GM21360 (cell line): Measurements from ENCODE around the gene S1PR3.
A peak's percentile ranks its signal among the peaks of the same experiment; 100 is the strongest.

Experiments used
- ATAC-seq: cut with Tn5 transposase; IDR thresholded peaks from one replicate; pipeline ENCODE4 v1.9.1; 2021; ENCODE audit warnings: mild to moderate bottlenecking, moderate library complexity; ENCODE audit not compliant: unreplicated experiment

The S1PR3 gene

DNA sequence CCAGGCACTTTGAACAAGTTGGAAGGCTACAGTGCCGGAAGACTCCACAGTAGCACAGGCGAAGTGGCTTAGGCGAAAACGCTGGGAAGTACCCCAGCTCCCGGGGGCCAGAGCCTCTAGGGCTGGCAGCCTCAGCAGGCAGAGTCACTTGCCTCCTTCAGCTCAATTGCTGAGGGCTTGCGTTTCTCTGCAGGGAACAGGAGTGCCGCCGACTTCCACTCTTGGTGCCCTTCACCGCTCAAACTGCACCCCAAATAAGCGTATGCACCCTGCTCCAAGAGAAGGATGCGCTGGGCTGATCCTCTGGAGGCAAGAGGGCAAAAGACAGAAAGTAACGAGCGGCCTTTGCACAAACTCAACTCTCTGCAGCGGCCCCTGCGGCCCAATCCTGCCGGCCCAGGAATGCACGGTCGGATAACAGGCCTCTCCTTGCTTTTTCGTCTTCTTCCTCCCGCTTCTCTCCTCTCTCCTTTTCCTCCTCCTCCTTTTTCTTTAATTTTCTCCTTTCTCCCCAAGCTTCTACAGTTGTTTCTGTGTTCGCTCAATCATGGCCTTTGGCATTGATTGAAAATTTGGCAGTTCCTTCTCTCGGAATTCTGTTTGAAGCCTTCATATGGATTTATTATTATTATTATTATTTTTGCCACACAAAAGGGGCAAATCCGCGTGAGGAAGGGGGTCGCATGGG lies 1.1 kb upstream of the S1PR3 start:
- ATAC-seq: no peak

DNA sequence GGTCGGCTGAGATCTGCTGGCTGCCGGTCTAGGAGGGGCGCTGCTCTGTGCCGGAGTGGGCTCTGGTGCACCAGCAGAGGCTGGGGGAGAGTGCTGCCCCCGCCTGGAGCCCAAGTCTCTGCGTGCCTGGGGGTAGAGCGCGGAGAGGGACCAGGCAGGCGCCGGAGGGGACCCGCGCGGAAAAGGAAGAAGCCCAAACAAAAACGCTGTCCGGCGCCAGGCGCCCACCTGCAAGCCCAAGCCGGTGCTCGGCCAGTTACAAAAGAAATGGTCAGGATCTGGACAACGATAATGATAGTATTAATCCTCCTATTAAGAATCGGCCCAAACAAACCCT lies 571 bp upstream of the S1PR3 start:
- ATAC-seq: no peak

DNA sequence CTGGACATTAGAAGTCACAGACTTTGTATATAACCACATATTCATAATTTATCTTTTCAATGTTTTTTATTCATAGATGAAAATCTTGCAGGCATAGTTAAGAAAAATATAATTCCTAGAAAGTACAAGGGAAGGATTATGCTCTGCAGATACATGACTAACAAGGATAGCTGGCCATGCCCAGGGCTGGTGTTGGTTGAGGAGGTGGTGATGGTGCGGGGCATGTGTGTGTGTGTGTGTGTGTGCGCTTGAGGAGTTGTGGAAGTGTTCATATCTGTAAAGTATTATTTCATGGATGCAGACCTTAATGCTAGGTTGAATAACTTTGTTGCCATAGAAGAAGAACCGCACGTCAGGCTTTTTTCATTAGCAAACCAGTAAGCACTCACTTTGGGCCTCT lies 1.3 kb downstream of the S1PR3 start:
- no peak for ATAC-seq

DNA sequence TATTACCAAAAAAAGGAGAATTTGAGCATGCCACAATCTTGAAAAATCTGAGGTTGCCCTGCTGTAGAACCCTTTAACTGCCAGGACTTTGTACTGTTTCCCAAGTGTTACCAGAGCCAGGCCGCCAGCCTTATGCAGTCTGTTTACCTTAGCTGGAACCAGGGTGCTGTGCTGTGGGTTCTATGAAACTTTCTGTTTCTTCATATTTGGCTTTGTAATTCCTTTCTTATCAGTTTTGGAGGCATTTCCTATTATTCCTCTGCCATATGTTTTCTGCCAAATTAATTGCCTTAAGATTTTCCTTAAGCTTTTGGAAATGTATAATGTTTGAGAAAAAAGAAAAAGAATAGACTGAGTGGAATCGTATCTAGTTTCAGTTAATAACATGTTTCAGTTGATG lies 2.1 kb downstream of the S1PR3 start:
- no peak for ATAC-seq

DNA sequence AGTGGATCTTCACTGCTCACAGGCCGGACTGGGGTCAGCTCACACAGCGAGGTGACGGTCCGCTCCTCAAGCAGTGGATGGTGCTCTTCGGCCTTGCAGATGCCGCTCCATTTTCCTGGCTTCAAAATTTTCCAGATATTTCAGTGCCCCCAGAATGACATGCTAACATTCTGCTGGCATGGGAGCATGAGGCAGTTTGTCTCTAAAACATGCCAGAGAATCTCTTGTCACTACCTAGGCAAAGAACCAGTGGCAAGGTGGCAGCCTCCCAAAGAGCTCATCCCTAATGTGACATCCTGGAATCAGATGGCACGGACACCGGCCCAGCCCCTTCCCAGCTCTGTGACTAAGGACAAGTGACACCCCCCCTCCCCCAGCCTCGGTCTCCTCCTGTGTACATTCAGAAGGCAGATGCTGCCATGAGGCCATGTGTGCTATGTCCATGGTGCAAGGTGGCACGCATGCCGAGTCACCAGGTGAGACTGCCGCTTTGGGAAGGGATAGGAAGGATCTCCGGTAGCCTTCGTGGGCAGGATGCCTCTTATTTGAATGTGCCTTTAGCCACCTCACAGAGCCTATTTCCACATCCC lies 2.7 kb downstream of the S1PR3 start:
- no peak for ATAC-seq

DNA sequence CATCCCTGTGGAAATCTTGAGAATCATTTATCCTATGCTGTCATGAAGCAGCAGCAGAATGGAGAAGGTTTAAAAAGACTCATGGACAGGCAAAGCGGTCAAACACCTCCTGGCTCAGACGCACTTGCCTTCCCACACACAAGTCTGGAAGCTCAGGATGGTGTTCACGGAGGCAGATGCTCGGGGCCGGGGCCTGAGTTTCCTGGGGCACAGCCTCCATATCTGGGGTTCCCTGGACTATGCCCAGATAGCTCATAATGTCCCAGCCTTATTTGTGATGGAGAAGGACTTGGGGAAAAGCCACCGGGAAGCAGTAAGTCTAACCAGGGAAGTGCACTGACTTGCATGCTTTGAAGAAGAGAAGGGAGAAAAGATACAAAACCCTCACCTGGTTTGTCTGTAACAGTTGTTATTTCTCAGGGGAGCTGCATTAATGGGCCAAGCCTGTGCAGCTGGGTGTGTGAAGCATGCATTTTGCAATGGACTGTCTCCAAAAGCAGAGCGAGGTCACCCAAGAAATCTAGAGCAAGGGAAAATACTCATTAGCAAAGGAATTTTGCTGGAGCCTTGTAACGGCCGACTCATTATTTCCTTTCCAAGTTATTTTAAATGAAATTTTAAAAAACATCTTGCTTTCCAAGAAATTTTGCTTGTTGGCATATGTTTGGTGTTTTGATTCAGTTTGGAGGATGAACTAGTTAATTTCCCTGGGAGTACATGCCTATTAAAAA lies 3.4 kb downstream of the S1PR3 start:
- no peak for ATAC-seq

DNA sequence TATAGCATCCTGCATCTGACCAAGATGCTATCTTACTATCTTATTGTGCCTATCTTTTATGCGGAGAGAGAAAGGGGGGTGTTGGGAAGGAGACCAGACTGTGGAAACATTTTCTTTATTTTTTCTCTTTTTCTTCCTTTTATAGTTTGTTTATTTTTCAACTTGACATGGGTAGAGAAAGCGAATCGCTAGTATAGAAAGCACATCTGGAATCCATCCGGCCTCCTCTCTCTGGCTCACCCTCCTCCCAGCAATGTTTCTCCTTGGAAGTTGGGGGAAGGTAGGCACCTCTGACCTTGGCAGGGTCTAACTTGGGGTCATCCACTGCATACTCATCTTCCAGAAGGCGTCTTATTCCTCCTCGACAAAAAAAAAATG lies 3.9 kb downstream of the S1PR3 start:
- ATAC-seq: no peak

DNA sequence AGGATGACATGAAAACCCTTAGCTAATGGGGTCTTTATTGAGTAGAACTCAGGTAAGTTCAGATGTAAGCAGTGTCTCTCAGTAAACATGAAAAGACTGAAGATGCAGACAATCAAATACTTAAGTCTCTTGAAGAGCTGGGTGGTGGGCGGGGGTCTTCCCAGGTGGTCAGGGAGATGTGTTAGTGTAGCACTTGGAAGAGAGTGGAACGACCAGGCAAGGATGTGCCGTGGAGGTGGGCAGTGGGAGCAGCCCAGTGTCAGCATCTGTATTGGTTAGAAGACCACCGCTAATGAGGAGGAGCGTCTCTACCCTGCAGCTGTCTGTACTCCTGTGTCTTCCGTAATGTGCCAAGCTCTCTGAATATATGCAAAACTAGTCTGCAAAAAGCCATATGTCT lies 4.4 kb downstream of the S1PR3 start:
- ATAC-seq: no peak

DNA sequence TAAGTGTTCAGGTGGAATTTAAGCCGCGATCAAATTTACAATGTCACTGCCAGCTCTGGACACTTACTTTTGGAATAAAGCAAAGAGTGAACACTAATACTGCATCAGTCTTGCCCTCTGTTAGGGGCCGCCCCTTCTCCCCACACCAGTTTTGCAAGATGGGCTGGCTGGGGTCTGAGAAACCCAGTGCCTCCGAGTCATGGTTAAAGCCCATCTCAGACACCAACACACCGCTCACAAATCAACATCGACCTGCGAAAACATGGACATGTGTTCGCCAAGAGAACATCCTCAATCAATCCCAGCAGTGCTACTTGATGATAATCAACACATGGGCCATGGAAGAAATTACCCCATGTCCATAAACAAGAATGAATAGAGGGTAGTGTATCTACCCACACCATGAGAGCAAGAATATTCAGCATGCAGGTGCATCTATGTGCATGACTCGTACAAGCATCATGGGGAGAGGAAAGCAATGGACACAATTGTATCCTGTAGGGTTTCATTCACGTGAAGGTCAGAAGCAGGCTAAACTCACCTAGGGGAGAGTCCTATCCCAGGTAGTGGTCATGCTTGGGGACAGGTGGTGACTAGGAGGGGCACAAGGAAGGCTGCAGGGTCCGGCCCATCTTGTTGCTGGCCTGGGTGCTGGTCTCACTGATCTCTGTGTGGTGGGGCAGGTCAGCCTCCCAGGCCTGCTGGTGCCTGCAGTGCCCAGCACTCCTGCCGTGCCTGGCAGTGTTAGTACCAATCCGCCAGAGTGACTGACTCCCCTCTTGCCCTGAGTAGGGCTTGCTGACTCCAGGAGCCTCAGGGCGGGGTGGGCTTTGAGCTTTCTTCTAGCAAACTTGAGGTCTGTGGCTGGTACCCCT lies 5.0 kb downstream of the S1PR3 start:
- ATAC-seq: no peak

DNA sequence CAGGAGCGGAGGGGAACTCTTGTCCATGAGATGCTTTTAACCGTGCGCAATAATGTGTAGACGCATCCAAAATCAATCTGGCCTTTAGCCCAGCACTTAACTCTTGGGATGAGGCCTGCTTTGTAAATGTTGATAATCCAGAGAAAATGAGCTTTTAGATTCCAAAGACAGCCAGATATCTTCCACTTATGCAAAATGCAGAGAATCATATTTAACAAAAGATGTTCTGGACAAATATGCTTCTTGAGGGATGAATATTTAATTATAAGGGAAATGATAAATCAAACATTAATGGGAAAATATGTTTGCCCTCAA lies 5.6 kb downstream of the S1PR3 start:
- no peak for ATAC-seq

DNA sequence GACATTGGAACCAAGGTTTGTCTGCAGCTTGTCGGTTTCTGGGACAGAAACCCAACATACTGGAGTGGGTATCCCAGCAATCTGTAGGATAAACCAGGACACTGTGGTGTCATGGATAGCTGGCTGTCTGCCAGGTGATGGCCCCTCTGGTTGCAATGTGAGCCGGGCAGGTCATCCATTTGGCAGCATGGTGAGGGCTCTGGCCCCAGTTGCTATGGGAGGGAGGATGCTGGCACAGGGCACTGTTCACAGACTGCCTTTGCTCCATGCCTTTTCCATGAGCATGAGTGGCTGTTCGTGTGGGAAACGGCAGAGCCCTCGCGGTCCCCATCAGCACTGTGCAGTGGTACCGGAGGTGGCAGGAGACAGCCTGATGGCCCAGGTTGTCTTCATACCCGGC lies 6.4 kb downstream of the S1PR3 start:
- no peak for ATAC-seq

DNA sequence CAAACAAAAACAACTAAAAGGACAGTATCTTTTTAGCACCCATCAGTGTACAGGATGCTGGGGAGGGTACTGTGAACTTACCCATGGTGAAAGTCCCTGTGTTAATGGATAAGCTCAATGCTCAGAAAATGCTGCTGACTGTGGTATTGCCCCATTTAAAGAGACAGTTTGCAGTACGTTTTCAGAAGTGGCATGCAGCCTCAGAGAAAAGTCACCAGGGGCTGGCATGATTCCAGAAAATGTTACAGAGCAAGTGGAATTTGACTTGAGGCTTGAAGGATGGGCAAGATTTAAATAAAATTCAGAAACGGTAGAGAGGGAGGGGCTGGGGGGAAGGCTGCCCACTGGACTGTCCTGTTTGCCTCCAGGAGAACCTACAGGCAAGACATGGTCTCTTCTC lies 7.2 kb downstream of the S1PR3 start:
- ATAC-seq: no peak

DNA sequence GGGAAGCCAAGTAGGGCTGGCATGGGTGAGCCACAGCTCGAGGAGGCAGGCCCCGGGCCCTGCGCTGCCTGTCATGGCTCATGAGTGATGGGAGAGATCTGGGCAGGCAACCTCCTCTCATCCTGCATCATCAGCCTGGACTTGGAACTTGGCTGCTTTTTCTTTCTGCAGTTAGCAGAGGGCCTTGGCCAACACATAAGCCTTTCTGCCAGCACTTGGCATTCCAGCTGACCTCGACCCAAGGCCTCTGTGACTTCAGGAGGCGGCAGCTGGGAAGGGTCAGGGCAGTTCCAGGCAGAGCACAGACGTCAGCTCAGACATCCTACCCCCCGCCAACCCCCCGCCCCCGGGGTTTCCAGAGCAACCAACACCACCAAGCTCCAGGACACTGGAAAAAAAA lies 7.6 kb downstream of the S1PR3 start:
- no peak for ATAC-seq

DNA sequence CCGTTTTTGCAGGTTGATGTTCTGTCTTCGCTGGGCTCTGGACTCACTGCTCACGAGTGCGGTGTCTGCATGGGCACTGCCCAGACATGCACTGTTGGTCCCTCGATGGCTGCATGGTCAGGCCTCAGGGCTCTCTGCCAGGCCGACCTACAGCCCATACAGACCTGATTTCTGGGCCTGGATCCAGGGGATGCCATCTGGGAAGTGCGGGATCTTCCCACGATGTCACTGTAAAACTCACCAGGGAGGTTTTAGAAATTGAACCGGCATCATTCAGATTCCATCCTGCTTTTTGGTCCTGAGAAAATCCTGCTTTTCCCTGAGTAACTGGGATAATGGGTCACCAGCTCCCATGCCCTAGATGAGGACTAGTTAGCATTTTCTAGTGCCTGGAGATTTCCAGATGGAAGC lies 9.1 kb downstream of the S1PR3 start:
- ATAC-seq: no peak

DNA sequence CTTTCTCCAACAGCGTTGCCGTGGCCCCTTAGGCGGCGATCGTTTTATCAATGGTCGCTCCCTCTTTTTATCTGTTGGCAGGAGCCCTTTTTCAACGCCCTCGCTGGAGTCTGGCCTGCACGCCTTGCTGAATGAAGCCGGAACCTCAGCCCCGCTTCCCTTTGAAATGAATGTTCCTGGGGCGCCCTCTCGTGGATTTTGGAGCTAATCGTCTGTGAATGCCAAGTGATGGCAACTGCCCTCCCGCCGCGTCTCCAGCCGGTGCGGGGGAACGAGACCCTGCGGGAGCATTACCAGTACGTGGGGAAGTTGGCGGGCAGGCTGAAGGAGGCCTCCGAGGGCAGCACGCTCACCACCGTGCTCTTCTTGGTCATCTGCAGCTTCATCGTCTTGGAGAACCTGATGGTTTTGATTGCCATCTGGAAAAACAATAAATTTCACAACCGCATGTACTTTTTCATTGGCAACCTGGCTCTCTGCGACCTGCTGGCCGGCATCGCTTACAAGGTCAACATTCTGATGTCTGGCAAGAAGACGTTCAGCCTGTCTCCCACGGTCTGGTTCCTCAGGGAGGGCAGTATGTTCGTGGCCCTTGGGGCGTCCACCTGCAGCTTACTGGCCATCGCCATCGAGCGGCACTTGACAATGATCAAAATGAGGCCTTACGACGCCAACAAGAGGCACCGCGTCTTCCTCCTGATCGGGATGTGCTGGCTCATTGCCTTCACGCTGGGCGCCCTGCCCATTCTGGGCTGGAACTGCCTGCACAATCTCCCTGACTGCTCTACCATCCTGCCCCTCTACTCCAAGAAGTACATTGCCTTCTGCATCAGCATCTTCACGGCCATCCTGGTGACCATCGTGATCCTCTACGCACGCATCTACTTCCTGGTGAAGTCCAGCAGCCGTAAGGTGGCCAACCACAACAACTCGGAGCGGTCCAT lies 10.0 kb downstream of the S1PR3 start:
- ATAC-seq: peak; percentile 70

DNA sequence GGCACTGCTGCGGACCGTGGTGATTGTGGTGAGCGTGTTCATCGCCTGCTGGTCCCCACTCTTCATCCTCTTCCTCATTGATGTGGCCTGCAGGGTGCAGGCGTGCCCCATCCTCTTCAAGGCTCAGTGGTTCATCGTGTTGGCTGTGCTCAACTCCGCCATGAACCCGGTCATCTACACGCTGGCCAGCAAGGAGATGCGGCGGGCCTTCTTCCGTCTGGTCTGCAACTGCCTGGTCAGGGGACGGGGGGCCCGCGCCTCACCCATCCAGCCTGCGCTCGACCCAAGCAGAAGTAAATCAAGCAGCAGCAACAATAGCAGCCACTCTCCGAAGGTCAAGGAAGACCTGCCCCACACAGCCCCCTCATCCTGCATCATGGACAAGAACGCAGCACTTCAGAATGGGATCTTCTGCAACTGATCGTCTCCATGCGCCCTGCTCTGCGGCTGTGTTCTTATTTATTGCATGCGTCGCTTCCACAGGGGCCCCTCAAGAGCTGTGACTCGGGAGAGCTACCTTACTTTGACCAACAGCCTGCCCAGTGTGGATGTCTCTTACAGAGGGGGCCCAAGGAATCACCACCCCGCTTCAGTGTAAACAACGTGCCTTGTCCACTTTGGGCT lies 10.8 kb downstream of the S1PR3 start:
- no peak for ATAC-seq

DNA sequence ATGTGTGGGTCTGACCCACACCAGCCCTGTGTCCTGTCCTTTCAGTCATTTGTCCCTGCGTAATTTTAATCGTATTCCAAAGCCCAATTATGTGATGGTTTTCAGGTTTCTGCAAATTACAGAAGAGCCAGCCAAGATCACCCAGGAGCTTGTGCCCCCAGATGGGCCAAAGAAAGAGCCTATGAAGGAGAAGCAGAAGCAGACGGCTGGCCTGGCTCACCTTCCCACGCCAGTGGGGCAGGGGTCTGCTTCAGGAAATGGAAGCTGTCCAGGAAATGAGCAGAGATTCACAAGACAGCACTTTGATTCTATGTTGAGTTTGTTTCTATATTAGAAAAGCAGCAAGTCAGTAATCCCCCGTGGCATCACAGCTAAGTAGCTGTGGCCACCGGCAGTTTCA lies 11.7 kb downstream of the S1PR3 start:
- ATAC-seq: no peak

DNA sequence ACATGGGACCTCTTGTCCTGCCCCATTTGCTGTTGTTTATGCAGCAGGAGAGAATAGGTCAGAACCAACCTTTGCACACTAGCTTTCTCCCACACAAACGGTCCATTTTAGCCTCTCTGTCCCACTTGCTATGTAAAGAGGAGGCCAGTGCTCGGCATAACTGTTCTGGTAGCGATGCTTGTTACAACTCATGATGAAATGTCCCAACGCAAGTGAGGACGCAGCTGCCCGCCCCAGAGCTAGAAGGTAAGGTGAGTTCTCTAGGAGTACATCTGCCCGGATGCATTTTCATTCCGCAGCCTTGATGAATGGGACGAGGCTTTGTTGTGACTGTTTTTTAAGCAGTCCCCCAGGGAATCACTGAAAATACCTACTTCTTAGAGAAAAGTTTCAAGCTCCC lies 14.1 kb downstream of the S1PR3 start:
- ATAC-seq: no peak

DNA sequence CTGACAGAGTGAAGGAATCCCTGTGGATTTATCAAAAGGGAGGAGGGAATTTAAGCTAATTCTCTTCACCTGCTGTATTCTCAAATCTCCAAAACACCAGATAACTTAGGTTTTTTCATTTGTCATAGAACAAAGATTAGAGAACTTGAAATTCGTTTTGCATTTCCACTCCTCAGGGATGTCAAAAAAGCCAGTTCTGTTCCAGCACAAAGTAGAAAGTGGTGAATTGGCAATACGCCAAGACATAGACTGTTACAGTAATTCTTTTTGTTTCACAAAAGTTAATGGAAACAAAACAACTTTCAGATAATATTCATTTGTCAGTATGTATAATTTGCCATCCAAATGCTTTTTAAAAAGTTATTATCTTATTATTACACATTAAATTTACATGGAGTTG lies 15.0 kb downstream of the S1PR3 start:
- ATAC-seq: no peak
